Measurements from ENCODE around the gene C3orf20.

Gene C3orf20

DNA sequence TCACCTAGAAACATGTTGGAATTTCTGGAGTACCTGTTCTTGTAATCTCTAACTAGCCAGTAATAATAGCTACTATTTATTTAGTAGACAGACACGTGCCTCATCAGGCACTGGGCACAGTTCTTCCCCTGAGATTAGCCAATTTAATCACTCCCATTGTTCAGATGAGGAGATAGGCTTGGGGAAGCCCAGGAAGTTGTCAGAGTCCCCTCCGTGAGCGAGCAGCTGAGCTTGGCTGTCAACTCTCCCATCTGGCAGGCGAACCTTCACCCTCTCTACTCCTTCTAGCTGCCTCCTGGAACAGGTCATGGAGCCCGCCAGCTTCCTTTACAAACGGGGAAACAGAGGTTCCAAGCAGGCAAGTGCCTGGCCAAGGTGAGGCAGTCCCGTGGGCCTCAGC lies 112.7 kb downstream of the C3orf20 start:
- Mint-ChIP-seq H3K27me3 (ENCODE audit: low read depth) (peaks cover 44% of the 10 kb centered on the region), H3K36me3 (ENCODE audit: low read depth) (no peaks in the 10 kb centered on the region), H3K4me1 (peaks cover 5% of the 10 kb centered on the region), H3K4me3 (no peak overlapping the region), H3K27ac (peak overlapping the region in 1 of 3 experiments; percentile 18), H3K9me3 (no peaks in the 10 kb centered on the region)
- TF ChIP-seq, protein P1, sequence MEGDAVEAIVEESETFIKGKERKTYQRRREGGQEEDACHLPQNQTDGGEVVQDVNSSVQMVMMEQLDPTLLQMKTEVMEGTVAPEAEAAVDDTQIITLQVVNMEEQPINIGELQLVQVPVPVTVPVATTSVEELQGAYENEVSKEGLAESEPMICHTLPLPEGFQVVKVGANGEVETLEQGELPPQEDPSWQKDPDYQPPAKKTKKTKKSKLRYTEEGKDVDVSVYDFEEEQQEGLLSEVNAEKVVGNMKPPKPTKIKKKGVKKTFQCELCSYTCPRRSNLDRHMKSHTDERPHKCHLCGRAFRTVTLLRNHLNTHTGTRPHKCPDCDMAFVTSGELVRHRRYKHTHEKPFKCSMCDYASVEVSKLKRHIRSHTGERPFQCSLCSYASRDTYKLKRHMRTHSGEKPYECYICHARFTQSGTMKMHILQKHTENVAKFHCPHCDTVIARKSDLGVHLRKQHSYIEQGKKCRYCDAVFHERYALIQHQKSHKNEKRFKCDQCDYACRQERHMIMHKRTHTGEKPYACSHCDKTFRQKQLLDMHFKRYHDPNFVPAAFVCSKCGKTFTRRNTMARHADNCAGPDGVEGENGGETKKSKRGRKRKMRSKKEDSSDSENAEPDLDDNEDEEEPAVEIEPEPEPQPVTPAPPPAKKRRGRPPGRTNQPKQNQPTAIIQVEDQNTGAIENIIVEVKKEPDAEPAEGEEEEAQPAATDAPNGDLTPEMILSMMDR (IDR thresholded peaks at IDR 0.05; ENCODE audit: unreplicated experiment in 3 of 3), result no peak

DNA sequence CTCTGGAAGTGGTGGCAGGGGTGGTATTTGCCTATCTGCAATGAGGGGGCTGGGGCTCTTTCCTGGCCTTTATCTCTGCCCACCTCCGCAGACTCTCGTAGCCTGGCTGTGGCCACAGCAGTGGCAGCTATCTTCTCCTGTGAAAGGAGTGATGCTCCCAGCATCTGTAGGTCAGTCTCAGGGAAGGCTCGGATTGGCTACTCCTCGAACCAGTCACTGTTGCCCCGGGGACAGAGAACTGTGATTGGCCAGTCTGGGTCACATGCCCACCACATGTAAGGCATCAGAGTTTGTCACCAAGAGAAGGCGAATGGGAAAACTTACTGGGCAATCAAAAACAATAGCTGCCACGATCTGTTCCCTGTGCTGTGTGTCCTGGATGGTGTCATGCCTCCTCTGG lies 113.7 kb downstream of the C3orf20 start:
- Mint-ChIP-seq H3K27ac (no peak overlapping the region), H3K9me3 (no peaks in the 10 kb centered on the region), H3K4me1 (peaks cover 13% of the 10 kb centered on the region), H3K36me3 (ENCODE audit: low read depth) (no peaks in the 10 kb centered on the region), H3K4me3 (no peak overlapping the region), H3K27me3 (ENCODE audit: low read depth) (peaks cover 52% of the 10 kb centered on the region)
- TF ChIP-seq, protein P1 (IDR thresholded peaks at IDR 0.05; ENCODE audit: unreplicated experiment in 3 of 3), result no peak

DNA sequence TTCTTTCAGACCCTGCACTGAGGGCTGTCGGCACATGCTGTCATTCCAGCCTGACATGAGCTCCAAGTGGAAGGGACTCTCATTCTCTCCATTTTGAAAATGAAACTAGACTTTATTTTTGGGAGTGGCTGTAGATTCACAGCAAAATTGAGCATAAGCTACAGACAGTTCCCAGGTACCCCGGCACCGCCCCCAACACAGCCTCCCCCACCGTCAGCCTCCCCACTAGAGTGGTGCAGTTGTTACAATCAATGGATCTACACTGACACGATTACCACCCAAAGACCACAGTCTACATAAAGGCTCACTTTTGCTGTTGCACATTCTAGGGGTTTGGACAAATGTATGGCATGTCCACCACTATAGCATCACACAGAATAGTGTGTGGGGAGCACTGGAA lies 114.3 kb downstream of the C3orf20 start:
- no peaks in the 10 kb centered on the region for H3K9me3 Mint-ChIP-seq
- H3K4me1 Mint-ChIP-seq, result peaks cover 15% of the 10 kb centered on the region
- no peak overlapping the region for H3K27ac Mint-ChIP-seq
- TF ChIP-seq, protein P1 (IDR thresholded peaks at IDR 0.05; ENCODE audit: unreplicated experiment in 3 of 3), result no peak
- no peaks in the 10 kb centered on the region for H3K36me3 Mint-ChIP-seq (ENCODE audit: low read depth)
- H3K27me3 Mint-ChIP-seq (ENCODE audit: low read depth), result peaks cover 47% of the 10 kb centered on the region
- no peak overlapping the region for H3K4me3 Mint-ChIP-seq

DNA sequence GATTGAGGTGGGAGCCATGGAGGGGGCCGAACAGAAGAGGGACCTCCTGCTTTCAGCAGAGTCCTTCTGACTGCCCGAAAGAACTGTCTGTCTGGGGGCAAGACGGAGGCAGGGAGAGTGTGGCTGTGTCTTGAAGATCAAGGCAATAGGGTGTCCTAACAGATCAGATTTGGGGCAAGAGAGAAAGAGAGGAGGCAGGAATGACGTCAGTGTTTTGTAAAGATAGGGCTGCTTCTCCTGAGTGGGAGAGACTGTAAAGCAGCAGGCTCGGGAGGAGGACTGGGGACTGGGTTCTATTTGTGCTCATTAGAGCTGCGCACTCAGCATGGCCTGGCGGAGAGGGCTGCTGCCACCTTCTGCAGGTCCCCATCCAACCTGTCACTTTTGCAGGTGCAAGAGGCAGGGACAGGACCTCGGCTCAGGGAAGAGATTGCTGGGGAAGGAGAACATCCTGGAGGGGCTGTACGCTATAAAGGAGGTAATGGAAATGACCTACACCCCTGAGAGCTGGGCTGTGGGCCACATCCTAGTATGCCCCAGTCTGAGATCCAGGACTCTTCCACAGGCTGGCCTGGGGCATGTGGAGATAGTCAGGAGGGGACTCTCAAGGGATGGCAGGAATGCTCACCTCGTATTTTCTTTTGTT lies 114.8 kb downstream of the C3orf20 start:
- Mint-ChIP-seq H3K27me3 (ENCODE audit: low read depth) (peaks cover 46% of the 10 kb centered on the region), H3K4me3 (no peak overlapping the region), H3K27ac (no peak overlapping the region)

DNA sequence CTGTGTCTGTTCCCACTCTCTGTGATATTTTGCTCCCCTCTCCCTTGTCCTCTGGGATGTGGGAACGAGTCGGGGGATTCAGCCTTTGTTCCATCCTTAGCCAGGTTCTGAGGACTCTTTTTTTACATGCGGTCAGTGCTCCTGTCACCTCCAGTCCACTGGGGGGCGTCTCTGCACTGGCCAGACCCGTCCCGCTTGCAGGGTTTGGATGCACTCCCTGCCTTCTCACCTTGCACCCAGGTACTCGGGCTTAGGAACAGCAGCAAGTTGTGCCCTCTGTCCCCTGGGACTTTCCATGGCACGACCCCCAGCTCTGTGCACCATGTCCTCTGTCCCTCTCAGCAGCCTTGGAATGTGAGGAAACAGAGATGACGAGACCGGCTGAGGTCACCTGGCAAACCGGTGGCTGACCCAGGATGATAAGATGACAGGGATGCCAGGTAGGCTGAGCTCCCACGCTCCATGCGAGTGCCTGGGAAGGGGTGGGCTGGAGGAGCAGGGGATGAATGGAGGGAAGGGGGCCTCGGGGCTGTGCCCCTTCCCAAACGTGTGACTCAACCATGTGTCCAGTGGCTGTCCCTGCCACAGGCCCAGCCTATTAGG lies 116.5 kb downstream of the C3orf20 start:
- no peaks in the 10 kb centered on the region for H3K9me3 Mint-ChIP-seq
- H3K4me3 Mint-ChIP-seq, result no peak overlapping the region
- TF ChIP-seq, protein P1 (IDR thresholded peaks at IDR 0.05; ENCODE audit: unreplicated experiment in 3 of 3), result peak; percentile 60 to 67 (median 65)
- peaks cover 50% of the 10 kb centered on the region for H3K27me3 Mint-ChIP-seq (ENCODE audit: low read depth)
- no peaks in the 10 kb centered on the region for H3K36me3 Mint-ChIP-seq (ENCODE audit: low read depth)
- H3K27ac Mint-ChIP-seq, result no peak overlapping the region
- peaks cover 34% of the 10 kb centered on the region for H3K4me1 Mint-ChIP-seq

More for the DNA sequence above, 114.8 kb downstream of the C3orf20 start:
- Mint-ChIP-seq H3K9me3 (no peaks in the 10 kb centered on the region), H3K36me3 (ENCODE audit: low read depth) (no peaks in the 10 kb centered on the region), H3K4me1 (peaks cover 18% of the 10 kb centered on the region)
- TF ChIP-seq, protein P1 (IDR thresholded peaks at IDR 0.05; ENCODE audit: unreplicated experiment in 3 of 3), result no peak

DNA sequence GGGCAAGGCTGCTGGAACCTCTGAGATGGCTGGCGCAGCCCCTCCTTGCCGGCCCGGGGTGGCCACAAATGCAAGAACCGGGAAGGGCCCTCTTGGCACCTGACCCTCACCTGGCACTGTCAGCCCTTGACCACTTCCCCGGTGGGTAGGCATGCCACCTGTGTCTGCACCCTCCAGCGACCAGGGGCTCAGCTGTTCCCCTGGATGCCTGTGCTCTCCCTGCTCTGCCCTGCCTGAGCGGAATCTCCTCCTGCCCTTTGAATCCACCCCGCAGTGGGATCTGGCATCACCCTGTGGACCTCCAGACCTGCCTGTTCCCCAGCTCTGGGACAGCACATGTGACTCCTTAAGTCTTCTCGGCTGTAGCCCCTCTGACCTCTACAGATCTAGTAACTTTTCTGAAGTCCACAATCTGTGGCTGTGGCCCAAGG lies 117.8 kb downstream of the C3orf20 start:
- no peak overlapping the region for H3K4me3 Mint-ChIP-seq
- H3K27ac Mint-ChIP-seq, result peak overlapping the region in 2 of 3 experiments; percentile 25 to 53
- TF ChIP-seq, protein P1 (IDR thresholded peaks at IDR 0.05; ENCODE audit: unreplicated experiment in 3 of 3), result no peak
- H3K27me3 Mint-ChIP-seq (ENCODE audit: low read depth), result peaks cover 51% of the 10 kb centered on the region
- peaks cover 44% of the 10 kb centered on the region for H3K4me1 Mint-ChIP-seq
- no peaks in the 10 kb centered on the region for H3K36me3 Mint-ChIP-seq (ENCODE audit: low read depth)
- no peaks in the 10 kb centered on the region for H3K9me3 Mint-ChIP-seq
